Motor neuron (in vitro differentiated cells): ENCODE results near the gene RAPGEF1. TPM values are rescaled to one million over a fixed set of nuclear protein-coding genes. Genes with fewer than 3 reads are reported as not detected.
A peak's percentile ranks its signal among the peaks of the same experiment; 100 is the strongest.

Experiments used
- ATAC-seq, 8 experiments: fragments of 200-7000 bp; cut with Tn5 transposase; replicated peaks in 6 of 8; 2 replicates each; pipeline ENCODE4 v1.8.0; 2021; ENCODE audit warnings: mild to moderate bottlenecking in 8 of 8, moderate library complexity in 8 of 8
- H3K27ac ChIP-seq, 2 donors: fragments of 250-450 bp; sonication (Bioruptor Pico); 2 replicates each; pipeline ENCODE4 v1.9.0; 2021; ENCODE audit warnings: antibody characterized with exemption in 2 of 2, mild to moderate bottlenecking in 2 of 2, moderate library complexity in 1 of 2
- H3K4me1 ChIP-seq, 2 donors: fragments of 250-450 bp; sonication (Bioruptor Pico); replicated peaks in 1 of 2; 2 replicates each; pipeline ENCODE4 v1.6.1; 2021; ENCODE audit warnings: antibody characterized with exemption in 2 of 2, mild to moderate bottlenecking in 2 of 2, moderate library complexity in 1 of 2
- H3K4me3 ChIP-seq, 5 donors: fragments of 250-450 bp; sonication (Bioruptor Pico); 2 replicates each; pipeline ENCODE4 v1.9.0; 2021; ENCODE audit warnings: antibody characterized with exemption in 5 of 5, mild to moderate bottlenecking in 5 of 5, moderate library complexity in 4 of 5
- WGBS, 10 experiments: fragments of 450-650 bp; shearing (Covaris generic); methylation state at CpG; one replicate each; pipeline ENCODE4 v1.0.0; 2022; 5-methylcytosine and 5-hydroxymethylcytosine counted together
- in situ Hi-C, 9 experiments: fragments of 400-800 bp; cut with MboI; loops; one replicate each; pipeline ENCODE4 v1.15.0; 2021; ENCODE audit warnings: low sequenced_read_pairs in 9 of 9, low pct_unique_long_range_greater_than_20kb in 2 of 9; ENCODE audit not compliant: unreplicated experiment in 9 of 9
- total RNA-seq, 8 experiments: library from RNA; unstranded; fragments of 300-600 nt; gene quantifications; 2 replicates each; pipeline versions ENCODE4 v1.2.3 to v1.2.4, GENCODE V29; 2022

Gene RAPGEF1
- total RNA-seq, 8 experiments from 2014 or later = 15.4 to 42.0 (median 24.9) TPM

GRCh38 chr9:131677049-131677443, 62.8 kb downstream of the RAPGEF1 start:
- 11 to 89% (median 67%) methylated on average over 1 to 3 of the region's 4 CpGs; no CpG with 5 or more reads in 4 of the 10 experiments for WGBS, 10 experiments
- H3K4me1 ChIP-seq = peaks cover 21 to 23% of the 10 kb centered on the region in 2 donors

GRCh38 chr9:131676431-131676972, 63.4 kb downstream of the RAPGEF1 start:
- ATAC-seq = no peak
- in situ Hi-C loops = no loop called here
- H3K4me1 ChIP-seq = peaks cover 16 to 17% of the 10 kb centered on the region in 2 donors
- no peak overlapping the region for H3K4me3 ChIP-seq
- H3K27ac ChIP-seq = no peak overlapping the region
- 10 to 74% (median 60%) methylated on average over 2 to 6 of the region's 6 CpGs; no CpG with 5 or more reads in 3 of the 10 experiments for WGBS, 10 experiments

More at GRCh38 chr9:131677049-131677443, 62.8 kb downstream of the RAPGEF1 start:
- H3K27ac ChIP-seq = no peak overlapping the region
- H3K4me3 ChIP-seq = no peak overlapping the region
- no peak for ATAC-seq
- in situ Hi-C loops = no loop called here

- no peak for ATAC-seq
- 42 to 100% (median 92%) methylated on average over 1 to 6 of the region's 6 CpGs; no CpG with 5 or more reads in 2 of the 10 experiments for WGBS, 10 experiments
- in situ Hi-C loops = no loop called here
- Histone ChIP-seq H3K4me3 (no peak overlapping the region), H3K4me1 (peaks cover 6 to 10% of the 10 kb centered on the region in 2 donors), H3K27ac (no peak overlapping the region)
Observed at GRCh38 chr9:131675437-131676022, 64.3 kb downstream of the RAPGEF1 start.

GRCh38 chr9:131674425-131675421, 65.2 kb downstream of the RAPGEF1 start:
- ATAC-seq = no peak
- H3K27ac ChIP-seq = no peak overlapping the region
- H3K4me1 ChIP-seq = peaks cover 6 to 10% of the 10 kb centered on the region in 2 donors
- 80 to 100% (median 93%) methylated on average over 1 to 20 of the region's 29 CpGs; no CpG with 5 or more reads in 3 of the 10 experiments for WGBS, 10 experiments
- in situ Hi-C loops = no loop called here
- no peak overlapping the region for H3K4me3 ChIP-seq

GRCh38 chr9:131673531-131673930, 66.3 kb downstream of the RAPGEF1 start:
- H3K4me1 ChIP-seq = peaks cover 9 to 12% of the 10 kb centered on the region in 2 donors
- no peak for ATAC-seq
- in situ Hi-C loops = no loop called here
- WGBS, 10 experiments = 43 to 100% (median 97%) methylated on average over 2 to 5 of the region's 7 CpGs; no CpG with 5 or more reads in 5 of the 10 experiments
- no peak overlapping the region for H3K4me3 ChIP-seq
- no peak overlapping the region for H3K27ac ChIP-seq

- Histone ChIP-seq H3K4me3 (no peak overlapping the region), H3K27ac (no peak overlapping the region), H3K4me1 (peaks cover 13 to 16% of the 10 kb centered on the region in 2 donors)
- WGBS, 10 experiments = 83 to 100% (median 100%) methylated on average over 1 of the region's 1 CpG; no CpG with 5 or more reads in 5 of the 10 experiments
- no peak for ATAC-seq
- in situ Hi-C loops = no loop called here
Observed at GRCh38 chr9:131673068-131673467, 66.8 kb downstream of the RAPGEF1 start.

GRCh38 chr9:131672451-131672850, 67.4 kb downstream of the RAPGEF1 start:
- Histone ChIP-seq H3K4me1 (peaks cover 16 to 17% of the 10 kb centered on the region in 2 donors), H3K4me3 (no peak overlapping the region), H3K27ac (no peak overlapping the region)
- 46 to 100% (median 100%) methylated on average over 1 to 3 of the region's 4 CpGs; no CpG with 5 or more reads in 3 of the 10 experiments for WGBS, 10 experiments
- in situ Hi-C loops = no loop called here
- no peak for ATAC-seq

GRCh38 chr9:131671133-131671520, 68.7 kb downstream of the RAPGEF1 start:
- H3K4me1 ChIP-seq = peaks cover 16 to 17% of the 10 kb centered on the region in 2 donors
- no peak overlapping the region for H3K4me3 ChIP-seq
- in situ Hi-C loops = no loop called here
- ATAC-seq = no peak
- 58 to 79% (median 74%) methylated on average over 2 to 6 of the region's 9 CpGs; no CpG with 5 or more reads in 6 of the 10 experiments for WGBS, 10 experiments
- H3K27ac ChIP-seq = no peak overlapping the region

GRCh38 chr9:131670247-131671132, 69.4 kb downstream of the RAPGEF1 start:
- in situ Hi-C loops = no loop called here
- no peak overlapping the region for H3K27ac ChIP-seq
- no peak for ATAC-seq
- H3K4me3 ChIP-seq = no peak overlapping the region
- WGBS, 10 experiments = 77 to 100% (median 89%) methylated on average over 1 to 10 of the region's 13 CpGs
- peaks cover 16 to 17% of the 10 kb centered on the region in 2 donors for H3K4me1 ChIP-seq

- 73 to 100% (median 83%) methylated on average over 1 to 7 of the region's 12 CpGs; no CpG with 5 or more reads in 1 of the 10 experiments for WGBS, 10 experiments
- Histone ChIP-seq H3K4me1 (peaks cover 16 to 17% of the 10 kb centered on the region in 2 donors), H3K4me3 (no peak overlapping the region), H3K27ac (no peak overlapping the region)
- in situ Hi-C loops = no loop called here
- ATAC-seq = no peak
Observed at GRCh38 chr9:131669269-131670157, 70.4 kb downstream of the RAPGEF1 start.

- peak; percentile 36 to 94 (median 92) for ATAC-seq
- WGBS, 10 experiments = 42 to 80% (median 57%) methylated on average over 1 to 10 of the region's 15 CpGs; no CpG with 5 or more reads in 1 of the 10 experiments
Observed at GRCh38 chr9:131668439-131669268, 71.2 kb downstream of the RAPGEF1 start.

More at GRCh38 chr9:131668439-131669268, 71.2 kb downstream of the RAPGEF1 start:
- Histone ChIP-seq H3K4me1 (peaks cover 16 to 17% of the 10 kb centered on the region in 2 donors), H3K4me3 (no peak overlapping the region), H3K27ac (peak overlapping the region in 1 of 2 donors; percentile 62)
- in situ Hi-C loops = no loop called here
